Neural cell (in vitro differentiated cells): ENCODE data around the gene DIS3L2.

Source experiments
- CTCF ChIP-seq: fragments of 450-650 bp; IDR thresholded peaks from 2 replicates; pipeline ENCODE4 v1.5.1; 2014; ENCODE audit warnings: antibody characterized with exemption, mild to moderate bottlenecking, moderate library complexity; ENCODE audit not compliant: poor library complexity, severe bottlenecking
- MXI1 ChIP-seq: fragments of 450-650 bp; conservative IDR thresholded peaks from 2 replicates; pipeline ENCODE4 v1.6.1; 2014; ENCODE audit warnings: antibody characterized with exemption, mild to moderate bottlenecking; ENCODE audit not compliant: poor library complexity, severe bottlenecking

- TF ChIP-seq MXI1 (no peak), CTCF (no peak)
Observed at GRCh38 chr2:232001073-232001472, 39.6 kb downstream of the DIS3L2 start.
